ENCODE measurements around the gene HYAL3.
A peak's percentile ranks its signal among the peaks of the same experiment; 100 is the strongest.

HYAL3 gene

DNA sequence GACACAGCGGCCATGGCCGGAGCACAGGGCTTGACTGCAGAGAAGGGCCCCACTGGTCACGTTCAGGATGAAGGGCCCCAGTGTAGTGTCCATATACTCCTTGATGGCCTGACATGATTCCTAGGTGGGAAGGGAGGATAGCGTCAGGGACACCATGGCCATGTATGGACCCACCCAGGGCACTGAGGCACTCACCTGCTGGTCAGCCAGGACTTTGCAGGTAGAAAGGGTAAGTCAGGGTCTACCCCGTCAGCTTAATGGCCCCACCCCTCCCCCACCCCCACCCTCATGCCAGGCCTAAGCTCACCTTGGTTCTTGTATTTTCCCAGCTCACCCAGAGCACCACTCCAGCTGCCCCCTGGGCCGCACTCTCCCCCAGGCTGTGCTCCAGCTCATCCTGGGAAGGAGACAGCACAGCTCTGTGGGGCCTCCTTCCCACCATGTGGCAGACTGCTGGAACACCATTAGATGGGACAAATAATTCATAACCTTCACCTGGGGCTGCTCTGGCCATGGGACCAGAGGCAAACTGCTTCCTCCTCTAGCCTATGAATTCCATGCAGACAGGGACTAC is 1.6 kb upstream of the HYAL3 start:
- H3K4me3 ChIP-seq (ENCODE audit: low read depth, low read length), result no peak overlapping the region
- in situ Hi-C loops (cut with HindIII; ENCODE audit: low sequenced_read_pairs), result no loop called here
- DNase-seq (ENCODE audit: low read depth), result no peak
- TF ChIP-seq CTCF (IDR thresholded peaks at IDR 0.05; ENCODE audit: low read depth, low read length, missing control alignments), result no peak

DNA sequence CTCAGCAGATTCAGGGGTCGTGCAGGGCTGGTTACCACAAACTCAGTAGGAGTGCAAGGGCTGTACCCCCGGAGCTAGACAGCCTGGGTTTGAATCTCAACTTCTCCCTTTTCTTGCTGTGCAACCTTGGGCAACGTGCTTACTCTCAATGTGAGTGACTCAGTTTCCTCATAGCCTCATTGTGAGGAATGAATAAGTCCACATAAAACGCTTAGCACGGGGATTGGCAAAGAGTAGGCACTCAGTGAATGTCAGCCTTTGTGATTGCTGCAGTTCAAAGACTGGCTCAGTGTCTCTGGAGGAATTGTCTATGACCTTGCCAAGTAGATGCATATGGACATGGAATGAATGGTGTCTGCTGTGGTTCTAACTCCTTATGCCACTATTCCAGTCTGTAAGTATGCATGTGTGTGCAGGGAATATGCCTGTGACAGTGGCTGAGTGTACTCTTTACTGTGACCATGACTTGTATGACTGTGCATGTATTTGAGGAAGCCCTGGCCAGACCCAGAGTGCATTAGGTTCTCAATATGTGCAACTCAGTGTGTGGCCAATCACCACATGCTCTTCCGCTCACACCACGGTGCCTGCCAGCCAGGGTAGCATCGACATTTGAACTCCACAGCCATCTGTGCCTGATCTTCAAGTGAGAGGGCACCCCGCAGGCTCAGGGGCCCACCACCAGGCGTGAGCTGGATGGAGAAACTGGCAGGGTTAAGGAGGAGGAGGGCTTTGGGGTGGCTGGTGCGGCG is 900 bp upstream of the HYAL3 start:
- DNase-seq (ENCODE audit: low read depth), result no peak
- no peak for TF ChIP-seq CTCF (IDR thresholded peaks at IDR 0.05; ENCODE audit: low read depth, low read length, missing control alignments)
- in situ Hi-C loops (cut with HindIII; ENCODE audit: low sequenced_read_pairs), result no loop called here
- peak overlapping the region; percentile 79 for H3K4me3 ChIP-seq (ENCODE audit: low read depth, low read length)

- H3K4me3 ChIP-seq (ENCODE audit: low read depth, low read length), result peak overlapping the region; percentile 79
- in situ Hi-C loops (cut with HindIII; ENCODE audit: low sequenced_read_pairs), result no loop called here
- DNase-seq (ENCODE audit: low read depth), result no peak
- TF ChIP-seq CTCF (IDR thresholded peaks at IDR 0.05; ENCODE audit: low read depth, low read length, missing control alignments), result no peak
Measured at GRCh38 chr3:50299638-50299928, 378 bp upstream of the HYAL3 start.

DNA sequence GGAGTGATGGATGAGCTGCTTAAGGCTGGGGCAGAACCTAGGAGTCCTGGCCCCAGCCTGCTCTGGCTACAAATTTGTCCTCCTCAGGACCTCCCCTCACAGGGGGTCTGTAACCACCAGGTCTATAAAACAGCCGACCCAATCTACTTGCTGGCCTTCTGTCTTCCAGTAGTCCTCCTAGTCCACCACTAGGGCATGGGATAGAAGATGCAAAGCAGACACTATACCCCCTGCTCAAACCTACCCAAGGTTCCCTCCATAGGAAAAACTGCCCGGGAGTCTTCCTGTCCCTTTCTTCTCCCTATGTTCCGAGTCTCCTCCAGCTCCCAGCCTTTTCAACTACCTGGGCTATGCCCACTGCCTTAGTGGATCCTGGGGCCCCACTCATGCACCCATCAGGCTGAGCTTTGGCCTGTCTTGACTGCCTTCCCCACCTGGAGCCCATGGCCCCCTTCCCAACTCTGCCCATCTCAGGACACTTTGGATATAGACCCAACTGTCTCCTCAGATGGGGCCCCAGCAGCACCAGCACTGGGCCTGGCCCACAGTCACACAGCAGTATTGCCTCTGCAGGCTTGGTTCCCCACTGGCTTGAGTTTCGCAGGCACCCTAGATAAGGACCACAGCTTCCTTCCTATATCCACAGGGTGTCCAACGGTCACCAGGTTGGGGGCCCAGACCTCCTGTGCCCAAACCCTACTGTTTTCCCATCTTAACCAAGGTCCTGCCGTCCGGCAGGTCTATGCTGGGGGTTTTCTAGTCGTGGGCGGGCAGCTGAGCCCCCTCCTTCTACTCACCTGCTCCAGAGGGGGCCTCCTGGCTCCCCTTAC is 1.1 kb downstream of the HYAL3 start:
- no peak for DNase-seq (ENCODE audit: low read depth)
- peak; percentile 31 for TF ChIP-seq CTCF (IDR thresholded peaks at IDR 0.05; ENCODE audit: low read depth, low read length, missing control alignments)
- in situ Hi-C loops (cut with HindIII; ENCODE audit: low sequenced_read_pairs), result no loop called here
- peak overlapping the region; percentile 79 for H3K4me3 ChIP-seq (ENCODE audit: low read depth, low read length)

DNA sequence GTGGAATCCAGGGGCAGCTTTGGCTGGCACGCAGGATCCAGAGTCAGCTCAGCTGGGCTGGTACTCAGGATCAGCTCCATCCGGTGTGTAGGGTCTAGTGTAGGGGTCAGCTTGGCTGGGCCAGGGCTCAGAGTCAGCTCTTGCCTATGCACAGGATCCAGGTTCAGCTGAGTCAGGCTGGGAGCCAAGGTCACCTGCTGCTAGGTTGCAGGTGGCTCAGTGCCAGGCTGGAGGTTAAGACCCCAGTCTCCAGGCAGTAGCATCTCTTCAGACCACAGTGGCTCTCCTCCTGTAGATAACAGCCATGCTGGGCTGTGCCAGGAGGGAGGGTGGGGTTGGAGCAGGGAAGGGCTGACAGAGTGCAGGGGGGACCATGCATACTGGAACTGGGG is 1.8 kb downstream of the HYAL3 start:
- no peak overlapping the region for H3K4me3 ChIP-seq (ENCODE audit: low read depth, low read length)
- no peak for DNase-seq (ENCODE audit: low read depth)
- in situ Hi-C loops (cut with HindIII; ENCODE audit: low sequenced_read_pairs), result no loop called here
- no peak for TF ChIP-seq CTCF (IDR thresholded peaks at IDR 0.05; ENCODE audit: low read depth, low read length, missing control alignments)

DNA sequence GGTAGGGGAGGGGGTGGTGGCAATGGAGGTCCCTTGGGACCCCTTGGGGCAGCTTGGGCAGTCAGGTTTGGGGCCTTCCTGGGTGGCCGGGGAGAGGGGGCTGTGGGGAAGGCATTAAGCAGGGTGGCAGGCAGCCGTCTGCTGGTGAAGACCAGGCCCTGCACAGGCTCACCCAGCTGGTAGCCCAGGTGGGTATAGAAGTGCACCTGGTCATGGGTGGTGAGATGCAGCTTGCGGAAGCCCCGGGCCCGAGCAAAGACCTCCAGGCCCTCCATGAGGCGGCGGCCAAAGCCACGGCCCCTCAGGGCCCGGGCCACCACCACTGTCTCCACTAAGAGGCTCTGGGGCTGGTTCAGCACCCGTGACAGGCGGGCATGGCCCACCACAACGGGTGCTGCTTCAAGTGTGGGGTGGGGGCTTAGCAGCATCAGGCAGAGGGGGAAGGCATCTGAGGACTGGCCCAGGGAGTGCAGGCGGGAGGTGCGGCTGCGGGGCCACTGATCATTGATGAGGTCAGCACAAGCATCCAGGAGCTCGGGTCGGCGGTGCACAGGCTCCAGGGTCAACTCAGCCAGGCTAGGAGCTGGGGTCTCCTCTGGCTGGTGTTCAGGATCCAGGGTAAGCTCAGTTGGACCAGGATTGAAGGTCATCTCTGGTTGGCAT is 2.4 kb downstream of the HYAL3 start:
- TF ChIP-seq CTCF (IDR thresholded peaks at IDR 0.05; ENCODE audit: low read depth, low read length, missing control alignments), result no peak
- no peak overlapping the region for H3K4me3 ChIP-seq (ENCODE audit: low read depth, low read length)

More for the DNA sequence above, 2.4 kb downstream of the HYAL3 start:
- in situ Hi-C loops (cut with HindIII; ENCODE audit: low sequenced_read_pairs), result no loop called here
- no peak for DNase-seq (ENCODE audit: low read depth)

Data from astrocyte of the cerebellum (primary cell).